ENCODE data around the gene NEK5. TPM values are rescaled to one million over a fixed set of nuclear protein-coding genes. Genes with fewer than 3 reads are reported as not detected.

NEK5 gene
- polyA plus RNA-seq, 3 donors, result 0.07 TPM; not detected in 2

- Histone ChIP-seq H3K4me2 (replicated peaks; ENCODE audit: extremely low read depth, low read length, poor library complexity, severe bottlenecking) (no peak overlapping the region), H3K27me3 (ENCODE audit: control insufficient read depth in 2 of 2, insufficient read depth in 2 of 2, low read length in 2 of 2) (peaks cover 0 to 4% of the 10 kb centered on the region in 2 donors), H3K4me1 (ENCODE audit: control insufficient read depth in 1 of 2, insufficient read depth in 2 of 2, low read length in 2 of 2) (peaks cover 11 to 18% of the 10 kb centered on the region in 2 donors), H3K9ac (ENCODE audit: insufficient read depth, low read length, poor library complexity, severe bottlenecking) (no peak overlapping the region), H3K36me3 (replicated peaks in 1 of 2; ENCODE audit: control insufficient read depth in 1 of 2, insufficient read depth in 2 of 2, low read length in 2 of 2) (peaks cover 0 to 7% of the 10 kb centered on the region in 2 donors), H4K20me1 (ENCODE audit: insufficient read depth, low read length) (no peaks in the 10 kb centered on the region), H3K79me2 (ENCODE audit: insufficient read depth, low read length) (no peaks in the 10 kb centered on the region), H3K27ac (ENCODE audit: low read depth in 1 of 2, low read length in 2 of 2) (no peak overlapping the region), H2AFZ (ENCODE audit: insufficient read depth, low read depth, low read length, poor library complexity, severe bottlenecking) (peak overlapping the region; percentile 4), H3K4me3 (replicated peaks in 1 of 3; ENCODE audit: low read depth in 2 of 3, low read length in 3 of 3) (no peak overlapping the region), H3K9me3 (replicated peaks in 1 of 2; ENCODE audit: control insufficient read depth in 1 of 2, insufficient read depth in 1 of 2, low read length in 2 of 2) (no peaks in the 10 kb centered on the region)
- DNase-seq, result no peak
- Mint-ChIP-seq H3K9me3 (peaks cover 0 to 2% (median 0%) of the 10 kb centered on the region in 7 donors), H3K27me3 (ENCODE audit: low read depth in 3 of 3) (peaks cover 1 to 9% (median 9%) of the 10 kb centered on the region in 3 donors), H3K4me1 (peaks cover 39% of the 10 kb centered on the region), H3K36me3 (peaks cover 6 to 12% of the 10 kb centered on the region in 2 donors), H3K27ac (no peak overlapping the region), H3K4me3 (no peak overlapping the region)
- intact Hi-C loops (cut with micrococcal nuclease), result no loop called here
- whole genome bisulfite sequencing (ENCODE audit: insufficient coverage), result 19% methylated on average over 4 of the region's 6 CpGs
- no peak for TF ChIP-seq CTCF (IDR thresholded peaks at IDR 0.05)
These were observed 31.6 kb upstream of the NEK5 start for GRCh38 chr13:52160506-52160905.

- Histone ChIP-seq H2AFZ (ENCODE audit: insufficient read depth, low read depth, low read length, poor library complexity, severe bottlenecking) (peak overlapping the region; percentile 95), H3K4me2 (replicated peaks; ENCODE audit: extremely low read depth, low read length, poor library complexity, severe bottlenecking) (peak overlapping the region; percentile 80), H4K20me1 (ENCODE audit: insufficient read depth, low read length) (no peaks in the 10 kb centered on the region), H3K79me2 (ENCODE audit: insufficient read depth, low read length) (no peaks in the 10 kb centered on the region), H3K9me3 (replicated peaks in 1 of 2; ENCODE audit: control insufficient read depth in 1 of 2, insufficient read depth in 1 of 2, low read length in 2 of 2) (no peaks in the 10 kb centered on the region), H3K4me1 (ENCODE audit: control insufficient read depth in 1 of 2, insufficient read depth in 2 of 2, low read length in 2 of 2) (peaks cover 11 to 18% of the 10 kb centered on the region in 2 donors), H3K9ac (ENCODE audit: insufficient read depth, low read length, poor library complexity, severe bottlenecking) (no peak overlapping the region), H3K27me3 (ENCODE audit: control insufficient read depth in 2 of 2, insufficient read depth in 2 of 2, low read length in 2 of 2) (peaks cover 0 to 4% of the 10 kb centered on the region in 2 donors), H3K36me3 (replicated peaks in 1 of 2; ENCODE audit: control insufficient read depth in 1 of 2, insufficient read depth in 2 of 2, low read length in 2 of 2) (peaks cover 0 to 10% of the 10 kb centered on the region in 2 donors), H3K27ac (ENCODE audit: low read depth in 1 of 2, low read length in 2 of 2) (no peak overlapping the region), H3K4me3 (replicated peaks in 1 of 3; ENCODE audit: low read depth in 2 of 3, low read length in 3 of 3) (peak overlapping the region in 1 of 3 experiments; percentile 88)
- Mint-ChIP-seq H3K9me3 (peaks cover 0 to 2% (median 0%) of the 10 kb centered on the region in 7 donors), H3K36me3 (peaks cover 6 to 14% of the 10 kb centered on the region in 2 donors), H3K4me3 (peak overlapping the region; percentile 95 to 96), H3K27ac (peak overlapping the region in 1 of 7 donors; percentile 57), H3K4me1 (peaks cover 39% of the 10 kb centered on the region), H3K27me3 (ENCODE audit: low read depth in 3 of 3) (peaks cover 1 to 9% (median 9%) of the 10 kb centered on the region in 3 donors)
- no CpG with 5 or more reads among the region's 6 CpGs for WGBS (ENCODE audit: insufficient coverage)
- no peak for TF ChIP-seq CTCF (IDR thresholded peaks at IDR 0.05)
- intact Hi-C loops (cut with micrococcal nuclease), result no loop called here
- DNase-seq, result no peak
These were observed 31.2 kb upstream of the NEK5 start for GRCh38 chr13:52160053-52160452.
